Renal cortical epithelial cell (primary cell): ENCODE measurements around the gene ABI2. TPM values are rescaled to one million over a fixed set of nuclear protein-coding genes. Genes with fewer than 3 reads are reported as not detected.
"Not testable (repeated sequence)": the region's sequence is repeated elsewhere in the genome, so short reads cannot be mapped to it uniquely, and the experiment has no call there.

Experiments
- DNase-seq: peaks from one replicate; pipeline ENCODE4 v3.0.0-alpha.2; 2011; ENCODE audit warnings: low read depth
- total RNA-seq: library from RNA; depleted of rRNA; stranded (reverse); fragments of >200 nt; gene quantifications from 2 replicates; pipeline ENCODE4 v1.2.3, GENCODE V29; 2014

The ABI2 gene
- total RNA-seq, 1 donor from 2014 or later = 59.7 TPM

- no peak for DNase-seq
These were observed 26.8 kb downstream of the ABI2 start for GRCh38 chr2:203354966-203355365.

- no peak for DNase-seq
These were observed 31.3 kb downstream of the ABI2 start for GRCh38 chr2:203359450-203359849.

GRCh38 chr2:203360833-203361430 lies 32.7 kb downstream of the ABI2 start:
- no peak for DNase-seq

- DNase-seq = no peak
These were observed 33.3 kb downstream of the ABI2 start for GRCh38 chr2:203361495-203361894.

- no peak for DNase-seq
These were observed 33.7 kb downstream of the ABI2 start for GRCh38 chr2:203361922-203362321.

- no peak for DNase-seq
These were observed 38.7 kb downstream of the ABI2 start for GRCh38 chr2:203366639-203367466.

GRCh38 chr2:203372706-203373105 lies 44.5 kb downstream of the ABI2 start:
- DNase-seq = not testable (repeated sequence)

GRCh38 chr2:203376173-203376572 lies 48.0 kb downstream of the ABI2 start:
- DNase-seq = no peak

- DNase-seq = peak; percentile 21
These were observed 51.0 kb downstream of the ABI2 start for GRCh38 chr2:203379156-203379555.

GRCh38 chr2:203383038-203383437 lies 54.8 kb downstream of the ABI2 start:
- peak; percentile 30 for DNase-seq

- not testable (repeated sequence) for DNase-seq
These were observed 60.0 kb downstream of the ABI2 start for GRCh38 chr2:203388153-203388552.

GRCh38 chr2:203394519-203395227 lies 66.5 kb downstream of the ABI2 start:
- DNase-seq = no peak

- DNase-seq = no peak
These were observed 67.7 kb downstream of the ABI2 start for GRCh38 chr2:203395858-203396257.

GRCh38 chr2:203396667-203397066 lies 68.5 kb downstream of the ABI2 start:
- no peak for DNase-seq

- DNase-seq = no peak
These were observed 70.8 kb downstream of the ABI2 start for GRCh38 chr2:203399031-203399430.

GRCh38 chr2:203400805-203401585 lies 72.8 kb downstream of the ABI2 start:
- no peak for DNase-seq

- DNase-seq = peak; percentile 75
These were observed 76.8 kb downstream of the ABI2 start for GRCh38 chr2:203404996-203405395.

- no peak for DNase-seq
These were observed 79.3 kb downstream of the ABI2 start for GRCh38 chr2:203407496-203407895.

- DNase-seq = no peak
These were observed 84.5 kb downstream of the ABI2 start for GRCh38 chr2:203412546-203413331.

- DNase-seq = no peak
These were observed 85.6 kb downstream of the ABI2 start for GRCh38 chr2:203413796-203414195.

- no peak for DNase-seq
These were observed 90.1 kb downstream of the ABI2 start for GRCh38 chr2:203418271-203418670.
